GM21576 (cell line): ENCODE results near the gene E2F7.

ENCODE experiments used
- ATAC-seq: cut with Tn5 transposase; IDR thresholded peaks from one replicate; pipeline ENCODE4 v1.9.1; 2021; ENCODE audit warnings: mild to moderate bottlenecking, moderate library complexity; ENCODE audit not compliant: unreplicated experiment

Gene E2F7

DNA sequence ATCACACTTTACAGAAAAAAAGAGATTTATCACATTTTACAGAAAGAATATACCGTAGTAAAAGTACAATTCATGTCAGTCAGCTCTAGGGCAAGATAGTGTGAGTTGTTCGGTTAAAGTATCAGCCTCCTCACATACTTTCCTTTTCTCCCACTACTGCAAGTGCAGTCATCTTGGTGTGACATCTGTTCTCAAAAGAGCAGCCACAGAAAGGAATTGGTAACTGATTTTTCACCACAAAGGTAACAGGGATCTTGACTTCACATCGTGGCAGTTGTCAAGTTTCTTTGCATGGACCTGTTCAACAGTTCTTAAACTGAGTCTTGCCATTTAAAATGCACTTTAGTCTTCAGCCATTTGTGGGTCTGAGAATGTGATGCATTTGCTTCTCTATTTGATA is 5.0 kb upstream of the E2F7 start:
- peak; percentile 53 for ATAC-seq

DNA sequence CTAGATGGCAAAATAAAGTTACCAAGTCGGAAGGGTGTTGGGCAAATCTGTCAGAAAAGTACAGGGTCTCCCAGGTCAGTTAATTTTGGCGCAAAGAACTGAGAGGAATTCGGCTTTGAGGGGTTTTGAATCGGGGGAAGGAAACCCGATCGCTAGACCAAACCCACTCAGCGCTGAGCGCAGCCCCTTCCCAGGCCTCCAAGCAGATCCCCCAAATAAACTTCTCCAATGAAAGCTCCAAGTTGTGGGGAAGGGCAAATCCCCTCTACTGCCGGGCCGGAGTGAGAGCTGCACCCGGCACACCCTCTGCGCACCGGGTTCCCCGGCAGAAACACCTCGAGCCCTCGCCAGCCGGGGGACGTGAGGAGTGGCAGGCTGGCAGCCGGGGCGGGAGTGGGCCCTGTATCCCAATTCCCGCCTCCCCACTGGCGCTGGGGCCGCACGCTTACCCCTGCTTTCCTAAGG is 441 bp downstream of the E2F7 start:
- ATAC-seq, result peak; percentile 2

GRCh38 chr12:77062846-77063461 is 2.4 kb downstream of the E2F7 start:
- peak; percentile 35 for ATAC-seq

- no peak for ATAC-seq
Observed at GRCh38 chr12:77062396-77062795, 3.0 kb downstream of the E2F7 start.

- peak; percentile 37 for ATAC-seq
Observed at GRCh38 chr12:77060883-77061240, 4.5 kb downstream of the E2F7 start.

- ATAC-seq, result peak; percentile 75
Observed at GRCh38 chr12:77060136-77060882, 5.1 kb downstream of the E2F7 start.

DNA sequence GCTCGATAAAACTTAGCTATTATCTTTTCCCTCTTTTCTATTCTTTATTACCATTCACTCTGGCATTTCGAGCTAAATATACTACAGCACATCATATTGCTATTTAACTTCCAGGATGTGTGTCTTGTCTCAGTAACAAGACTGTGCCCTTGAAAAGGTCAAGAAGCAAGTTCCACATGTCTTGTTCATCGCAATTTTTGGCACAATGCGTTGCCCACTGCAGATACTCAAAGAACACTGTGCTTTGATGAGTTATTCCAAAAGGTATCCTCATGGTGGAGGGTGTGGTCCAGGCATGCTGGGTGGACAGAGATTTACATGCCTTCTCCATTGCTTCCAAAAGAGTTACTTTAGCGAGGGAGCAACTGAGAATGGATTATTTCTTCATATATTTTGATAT is 6.6 kb downstream of the E2F7 start:
- no peak for ATAC-seq

GRCh38 chr12:77054851-77055250 is 10.5 kb downstream of the E2F7 start:
- no peak for ATAC-seq

DNA sequence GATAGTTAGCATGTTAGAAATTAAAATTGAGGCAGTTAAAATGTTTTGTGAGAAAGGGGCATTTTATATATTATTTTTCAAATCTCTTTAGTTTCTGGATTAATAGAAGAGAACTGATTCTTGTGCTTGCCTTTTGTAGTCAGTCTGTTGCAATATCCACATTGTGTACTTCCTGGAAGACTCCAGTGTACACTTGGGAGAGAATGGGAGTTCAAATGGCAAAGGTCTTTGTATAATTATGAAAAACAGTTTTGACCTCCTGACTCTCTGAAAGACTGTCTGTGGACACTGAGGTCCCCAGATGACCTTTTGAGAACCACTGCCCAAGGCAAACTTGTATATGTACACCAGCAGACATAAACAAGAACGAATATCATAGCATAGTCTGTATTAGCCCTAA is 12.1 kb downstream of the E2F7 start:
- no peak for ATAC-seq

- ATAC-seq, result peak; percentile 99
Observed at GRCh38 chr12:77049767-77050353, 15.5 kb downstream of the E2F7 start.

DNA sequence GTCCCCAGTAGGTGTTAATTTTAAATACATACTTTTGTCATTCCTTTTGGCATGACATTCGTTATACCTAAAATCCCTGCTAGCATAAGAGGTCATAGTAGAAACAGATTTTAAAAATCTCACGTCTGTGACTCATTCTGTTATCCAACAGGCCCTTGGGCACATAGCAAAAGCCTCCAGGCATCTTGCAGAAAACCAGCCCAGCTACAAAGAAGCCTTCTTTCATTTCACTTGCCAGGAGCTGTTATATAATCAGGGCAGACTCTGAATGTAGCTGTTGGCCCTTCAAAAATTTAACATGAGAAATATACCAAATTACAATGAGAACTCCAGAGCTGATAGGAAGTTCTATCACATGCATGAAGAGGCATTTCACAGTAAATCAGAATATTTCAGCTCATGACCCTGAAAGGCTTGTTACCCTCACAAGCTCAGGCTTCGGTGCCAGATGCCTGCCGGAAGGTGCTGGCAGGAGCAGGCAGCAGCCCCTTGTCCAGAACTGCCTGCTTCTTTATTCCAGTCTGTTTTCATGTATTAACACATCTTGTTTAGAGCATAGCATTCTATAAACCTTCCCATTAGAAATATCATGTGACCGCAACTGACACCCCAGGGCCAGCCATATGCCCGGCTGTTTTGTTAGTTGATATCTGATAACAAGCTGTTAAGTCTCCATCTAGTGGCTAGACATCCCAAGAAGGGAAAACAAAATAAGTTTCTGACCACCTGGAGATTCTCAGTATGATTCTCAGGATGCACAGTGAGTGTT is 17.8 kb downstream of the E2F7 start:
- ATAC-seq, result no peak

GRCh38 chr12:77046468-77046867 is 18.9 kb downstream of the E2F7 start:
- no peak for ATAC-seq

DNA sequence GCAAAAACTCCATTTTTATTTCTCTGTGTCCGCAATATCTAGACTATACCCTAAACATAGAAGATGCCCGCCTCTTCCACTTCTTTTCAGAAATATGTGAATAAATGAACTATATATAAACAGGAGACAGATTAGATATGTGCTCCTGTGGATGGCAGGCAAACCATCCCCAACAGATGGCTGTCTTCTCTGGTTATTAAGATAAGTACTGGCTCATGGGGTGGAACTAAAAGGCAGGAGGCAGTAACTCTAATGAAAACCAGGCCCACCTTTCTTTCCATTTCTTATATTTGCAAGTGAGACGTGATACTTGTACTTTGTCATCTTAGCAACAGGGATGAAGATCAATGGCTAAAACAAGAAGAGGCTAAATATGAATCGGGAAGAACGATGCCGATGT is 20.2 kb downstream of the E2F7 start:
- ATAC-seq, result no peak

DNA sequence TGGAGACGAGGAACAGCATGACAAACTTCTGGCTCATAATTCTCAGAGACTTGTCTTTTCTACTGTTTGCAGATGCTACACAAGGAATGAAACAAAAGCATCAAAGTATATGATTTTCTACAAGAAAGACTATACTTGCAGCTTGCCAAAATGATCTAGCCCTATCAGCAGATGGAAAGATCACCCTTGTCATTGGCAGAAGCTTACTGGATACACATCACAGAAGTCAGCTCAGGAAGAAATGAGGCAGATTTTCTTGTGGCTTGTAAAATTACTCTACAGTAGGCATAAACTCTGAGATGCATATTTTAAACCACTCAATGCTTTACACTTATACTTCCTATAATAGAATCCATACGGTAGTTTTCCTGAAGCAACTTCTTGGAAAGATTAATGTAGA is 20.6 kb downstream of the E2F7 start:
- no peak for ATAC-seq

DNA sequence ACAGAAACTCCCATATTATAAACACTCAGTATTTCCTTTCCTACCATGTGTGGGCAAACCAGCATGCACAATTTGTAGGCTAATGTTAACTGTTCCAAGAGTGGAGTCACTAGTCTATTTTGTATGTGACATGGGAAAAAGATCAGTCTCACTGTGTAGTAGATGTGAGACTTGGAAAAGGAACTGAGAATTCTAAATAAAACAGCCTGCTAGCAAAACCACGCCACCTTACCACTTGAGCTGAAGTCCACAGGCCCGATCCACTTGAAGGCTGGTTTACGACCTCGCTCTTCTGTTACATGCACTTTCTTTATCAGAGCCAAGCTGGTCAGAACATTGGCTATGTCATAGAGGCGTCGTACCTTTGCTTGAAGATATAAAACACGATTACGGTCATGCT is 22.5 kb downstream of the E2F7 start:
- peak; percentile 71 for ATAC-seq

GRCh38 chr12:77040231-77040630 is 25.1 kb downstream of the E2F7 start:
- ATAC-seq, result no peak

- no peak for ATAC-seq
Observed at GRCh38 chr12:77035226-77035625, 30.1 kb downstream of the E2F7 start.

DNA sequence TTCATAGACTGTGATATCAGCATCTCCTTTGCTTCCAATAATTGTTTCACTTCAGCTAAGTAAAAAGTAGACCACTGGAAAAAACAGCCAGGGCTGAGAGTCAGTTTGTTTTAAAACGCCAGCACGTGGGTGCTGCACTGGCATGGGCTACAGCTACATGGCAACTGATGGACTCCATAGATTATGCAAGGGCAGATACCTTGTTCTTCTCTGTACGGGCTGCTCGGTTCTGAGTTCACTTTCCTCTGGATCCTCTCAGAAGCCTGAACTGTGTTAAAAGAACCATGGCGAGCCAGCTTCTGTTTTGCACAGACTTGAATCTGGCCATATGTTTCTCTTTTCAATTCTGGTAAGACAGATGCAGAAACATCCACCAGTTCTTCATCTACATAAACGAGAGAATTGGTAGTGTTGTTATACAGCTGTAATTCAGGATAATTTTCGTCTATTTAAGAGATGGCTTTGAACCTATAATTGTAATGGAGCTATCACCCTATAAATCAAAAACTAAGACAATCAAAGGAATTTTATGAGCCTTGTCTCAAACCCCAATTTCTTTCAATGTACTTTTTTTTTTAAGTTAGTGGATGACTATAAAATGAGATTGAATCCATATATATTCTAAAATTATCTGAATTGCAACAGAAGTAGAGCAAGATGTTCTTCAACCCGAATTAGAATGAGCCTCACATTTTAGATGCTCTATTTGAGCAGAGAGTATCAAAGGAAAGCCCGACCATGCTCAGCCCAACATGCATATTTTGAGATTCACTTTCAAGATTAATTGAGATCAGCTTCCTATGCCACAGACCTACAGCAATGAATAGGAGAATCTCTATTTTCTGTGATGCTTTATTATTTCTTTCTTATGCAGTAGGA is 31.5 kb downstream of the E2F7 start:
- ATAC-seq, result no peak

DNA sequence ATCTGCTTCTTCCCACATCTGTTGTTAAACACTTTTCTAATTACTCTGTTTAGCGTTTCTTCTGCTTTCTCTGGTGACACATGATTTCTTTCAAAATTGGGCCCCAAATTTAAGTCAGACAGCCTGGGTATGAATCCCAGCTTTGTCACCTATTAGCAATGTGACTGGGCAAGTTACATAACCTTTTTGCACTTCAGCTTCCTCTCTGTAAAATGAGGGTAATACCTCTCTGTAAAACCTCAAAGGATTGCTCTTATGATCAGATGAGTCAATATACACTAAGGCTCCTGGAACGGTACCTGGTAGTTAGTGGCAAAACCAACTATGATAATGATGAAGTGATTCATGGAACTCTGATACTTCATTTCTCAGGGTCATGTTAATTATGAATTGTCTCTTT is 33.0 kb downstream of the E2F7 start:
- no peak for ATAC-seq

DNA sequence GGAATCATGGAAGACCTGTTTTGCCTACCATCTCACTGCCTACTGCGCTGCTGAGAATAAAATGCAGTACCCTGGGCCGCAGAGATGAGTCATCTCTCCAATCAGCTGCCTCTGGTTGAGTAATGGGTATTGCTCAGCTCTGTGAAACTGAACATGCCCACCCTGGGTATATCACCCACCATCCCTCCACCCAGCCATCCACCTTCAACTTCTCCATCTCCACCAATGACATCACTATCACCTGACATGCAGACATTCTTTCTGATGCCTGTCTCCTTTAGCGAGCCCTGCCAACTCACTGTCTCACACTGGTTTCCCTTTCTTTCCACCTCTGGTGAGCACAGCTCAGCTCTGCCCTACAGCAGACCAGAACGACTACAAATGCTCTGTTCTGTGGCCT is 33.6 kb downstream of the E2F7 start:
- no peak for ATAC-seq
